HUES6 (cell line): ENCODE results near the gene KLF4.

ENCODE experiments used
- H3K27ac ChIP-seq: 2 replicates; pipeline ENCODE4 v1.7.0; 2013; ENCODE audit warnings: low read depth, mild to moderate bottlenecking, low read length, inconsistent platforms
- H3K27me3 ChIP-seq: 2 replicates; pipeline ENCODE4 v1.6.1; 2013; ENCODE audit warnings: low read length; ENCODE audit not compliant: control insufficient read depth, insufficient read depth
- H3K36me3 ChIP-seq: 2 replicates; pipeline ENCODE4 v1.6.1; 2013; ENCODE audit warnings: low read length; ENCODE audit not compliant: control insufficient read depth, insufficient read depth
- H3K4me1 ChIP-seq: 2 replicates; pipeline ENCODE4 v1.6.1; 2013; ENCODE audit warnings: low read length; ENCODE audit not compliant: control insufficient read depth, insufficient read depth
- H3K4me3 ChIP-seq: 2 replicates; pipeline ENCODE4 v1.5.1; 2013; ENCODE audit warnings: low read depth, low read length
- H3K9ac ChIP-seq: one replicate; pipeline ENCODE4 v1.6.1; 2013; ENCODE audit warnings: mild to moderate bottlenecking, low read length
- H3K9me3 ChIP-seq: 2 replicates; pipeline ENCODE4 v1.6.1; 2013; ENCODE audit warnings: low read depth, low read length; ENCODE audit not compliant: control insufficient read depth, insufficient read depth

The KLF4 gene

GRCh38 chr9:107489687-107490605 lies at the start of gene KLF4:
TSS of gene KLF4 (minus strand) at chr9:107489769. CDS start at chr9:107489172, 597 bp downstream.
- Histone ChIP-seq H3K27me3 (peaks cover 68% of the 10 kb centered on the region), H3K9ac (peak within 1 kb of the TSS; percentile 65), H3K36me3 (0 out of 2 replicates have a peak, but pooled peaks cover 2% of the 10 kb centered on the region), H3K4me3 (peak within 1 kb of the TSS; percentile 74), H3K4me1 (peaks cover 22% of the 10 kb centered on the region; the same call in 1 of the 2 replicates), H3K27ac (peak within 1 kb of the TSS; percentile 9; the same call in 1 of the 2 replicates), H3K9me3 (no peaks in the 10 kb centered on the region)

- Histone ChIP-seq H3K9me3 (no peaks in the 10 kb centered on the region), H3K4me1 (peaks cover 20% of the 10 kb centered on the region), H3K27me3 (no peaks in the 10 kb centered on the region), H3K9ac (no peak overlapping the region), H3K4me3 (no peak overlapping the region), H3K36me3 (no peaks in the 10 kb centered on the region), H3K27ac (no peak overlapping the region)
These were observed 46.9 kb upstream of the KLF4 start for GRCh38 chr9:107536462-107536861.

- Histone ChIP-seq H3K4me3 (no peak overlapping the region), H3K4me1 (peaks cover 14% of the 10 kb centered on the region), H3K27me3 (no peaks in the 10 kb centered on the region), H3K9me3 (no peaks in the 10 kb centered on the region), H3K36me3 (no peaks in the 10 kb centered on the region), H3K27ac (no peak overlapping the region), H3K9ac (no peak overlapping the region)
These were observed 45.0 kb upstream of the KLF4 start for GRCh38 chr9:107534510-107535078.

- no peak overlapping the region for H3K27ac ChIP-seq
- no peaks in the 10 kb centered on the region for H3K4me1 ChIP-seq
- no peak overlapping the region for H3K4me3 ChIP-seq
- no peaks in the 10 kb centered on the region for H3K9me3 ChIP-seq
- no peaks in the 10 kb centered on the region for H3K36me3 ChIP-seq
- no peaks in the 10 kb centered on the region for H3K27me3 ChIP-seq
- no peak overlapping the region for H3K9ac ChIP-seq
These were observed 41.1 kb upstream of the KLF4 start for GRCh38 chr9:107530679-107531078.

- no peak overlapping the region for H3K27ac ChIP-seq
- no peaks in the 10 kb centered on the region for H3K27me3 ChIP-seq
- no peak overlapping the region for H3K9ac ChIP-seq
- no peaks in the 10 kb centered on the region for H3K9me3 ChIP-seq
- no peaks in the 10 kb centered on the region for H3K36me3 ChIP-seq
- no peaks in the 10 kb centered on the region for H3K4me1 ChIP-seq
- no peak overlapping the region for H3K4me3 ChIP-seq
These were observed 39.1 kb upstream of the KLF4 start for GRCh38 chr9:107528686-107529085.

- H3K27ac ChIP-seq: no peak overlapping the region
- peaks cover 2% of the 10 kb centered on the region; the same call in 1 of the 2 replicates for H3K9me3 ChIP-seq
- H3K27me3 ChIP-seq: no peaks in the 10 kb centered on the region
- H3K9ac ChIP-seq: no peak overlapping the region
- H3K36me3 ChIP-seq: no peaks in the 10 kb centered on the region
- H3K4me3 ChIP-seq: no peak overlapping the region
- no peaks in the 10 kb centered on the region for H3K4me1 ChIP-seq
These were observed 34.0 kb upstream of the KLF4 start for GRCh38 chr9:107523539-107523938.

GRCh38 chr9:107520186-107520585 lies 30.6 kb upstream of the KLF4 start:
- H3K36me3 ChIP-seq: no peaks in the 10 kb centered on the region
- no peak overlapping the region for H3K27ac ChIP-seq
- no peaks in the 10 kb centered on the region for H3K27me3 ChIP-seq
- no peak overlapping the region for H3K4me3 ChIP-seq
- peaks cover 2% of the 10 kb centered on the region; the same call in 1 of the 2 replicates for H3K9me3 ChIP-seq
- no peak overlapping the region for H3K9ac ChIP-seq
- no peaks in the 10 kb centered on the region for H3K4me1 ChIP-seq

- H3K9ac ChIP-seq: no peak overlapping the region
- no peaks in the 10 kb centered on the region for H3K36me3 ChIP-seq
- H3K27ac ChIP-seq: no peak overlapping the region
- H3K9me3 ChIP-seq: peaks cover 2% of the 10 kb centered on the region; the same call in 1 of the 2 replicates
- H3K4me1 ChIP-seq: no peaks in the 10 kb centered on the region
- H3K27me3 ChIP-seq: no peaks in the 10 kb centered on the region
- no peak overlapping the region for H3K4me3 ChIP-seq
These were observed 28.7 kb upstream of the KLF4 start for GRCh38 chr9:107518037-107518807.

- Histone ChIP-seq H3K36me3 (no peaks in the 10 kb centered on the region), H3K4me3 (no peak overlapping the region), H3K4me1 (no peaks in the 10 kb centered on the region), H3K27me3 (no peaks in the 10 kb centered on the region), H3K27ac (no peak overlapping the region), H3K9ac (no peak overlapping the region), H3K9me3 (no peaks in the 10 kb centered on the region)
These were observed 24.0 kb upstream of the KLF4 start for GRCh38 chr9:107513464-107514100.

- Histone ChIP-seq H3K4me3 (no peak overlapping the region), H3K9ac (no peak overlapping the region), H3K9me3 (no peaks in the 10 kb centered on the region), H3K36me3 (no peaks in the 10 kb centered on the region), H3K27me3 (no peaks in the 10 kb centered on the region), H3K27ac (no peak overlapping the region), H3K4me1 (no peaks in the 10 kb centered on the region)
These were observed 15.3 kb upstream of the KLF4 start for GRCh38 chr9:107504585-107505455.
